Caco-2 (cell line): ENCODE results near the gene ZRANB1. TPM values are rescaled to one million over a fixed set of nuclear protein-coding genes. Genes with fewer than 3 reads are reported as not detected.

ENCODE experiments used
- BruUV-seq: library from RNA; stranded (reverse); fragments of 400-500 nt; replicated peaks from 2 replicates; lab custom pipeline; 2021; lab: Mats Ljungman, UMichigan
- CTCF ChIA-PET: fragments of 300-600 bp; sonication (Branson Sonifier 250); formaldehyde crosslinking; loops from one replicate; lab custom pipeline; 2022; ENCODE audit warnings: antibody characterized with exemption; lab: Charles Lee
- POLR2A ChIA-PET: fragments of 300-600 bp; sonication (Branson Sonifier 250); formaldehyde crosslinking; loops from one replicate; lab custom pipeline; 2022; ENCODE audit warnings: antibody characterized with exemption; lab: Charles Lee
- DNase-seq, 2 experiments: peaks; one replicate each; pipeline versions ENCODE4 v3.0.0 to v3.0.0-alpha.2; 2020 to 2022
- H3K27me3 ChIP-seq: replicated peaks from 2 replicates; pipeline ENCODE4 v1.6.0; 2011; ENCODE audit warnings: low read length; ENCODE audit not compliant: control insufficient read depth, insufficient read depth
- H3K36me3 ChIP-seq: 2 replicates; pipeline ENCODE4 v1.5.1; 2011; ENCODE audit warnings: low read length; ENCODE audit not compliant: control insufficient read depth, insufficient read depth
- H3K4me1 ChIP-seq: fragments of 250-450 bp; sonication (Bioruptor Pico); 2 replicates; pipeline ENCODE4 v1.5.1; 2020; ENCODE audit warnings: mild to moderate bottlenecking
- H3K4me3 ChIP-seq: 2 replicates; pipeline ENCODE4 v1.5.1; 2011; ENCODE audit warnings: low read depth, mild to moderate bottlenecking, control low read depth, low read length
- H3K9me3 ChIP-seq: fragments of 250-450 bp; sonication (Bioruptor Pico); 2 replicates; pipeline ENCODE4 v1.5.1; 2020; ENCODE audit warnings: mild to moderate bottlenecking, moderate library complexity
- H3K27ac Mint-ChIP-seq: one replicate; pipeline ENCODE4 v1.8.0; 2022; ENCODE audit warnings: mixed read lengths; ENCODE audit not compliant: unreplicated experiment
- H3K27me3 Mint-ChIP-seq: one replicate; pipeline ENCODE4 v1.8.0; 2022; ENCODE audit warnings: mixed read lengths; ENCODE audit not compliant: insufficient read depth, unreplicated experiment
- H3K36me3 Mint-ChIP-seq: one replicate; pipeline ENCODE4 v1.8.0; 2022; ENCODE audit warnings: mild to moderate bottlenecking, mixed read lengths; ENCODE audit not compliant: insufficient read depth, unreplicated experiment
- H3K4me1 Mint-ChIP-seq: one replicate; pipeline ENCODE4 v1.8.0; 2022; ENCODE audit warnings: low read depth, mixed read lengths; ENCODE audit not compliant: unreplicated experiment
- H3K4me3 Mint-ChIP-seq: one replicate; pipeline ENCODE4 v1.8.0; 2022; ENCODE audit warnings: mild to moderate bottlenecking, moderate library complexity, mixed read lengths; ENCODE audit not compliant: unreplicated experiment
- H3K9me3 Mint-ChIP-seq: one replicate; pipeline ENCODE4 v1.8.0; 2022; ENCODE audit warnings: mixed read lengths; ENCODE audit not compliant: unreplicated experiment
- intact Hi-C: fragments of 100-400 bp; cut with micrococcal nuclease; formaldehyde crosslinking; loops from one replicate; pipeline ENCODE4 v1.10.0; 2022; ENCODE audit not compliant: unreplicated experiment
- total RNA-seq: library from RNA; stranded (reverse); gene quantifications from 2 replicates; pipeline ENCODE4 v1.2.3, GENCODE V29; 2022
- TF ChIP-seq, protein P1 (sequence below), 2 experiments: fragments of 200-600 bp in 1 of 2; IDR thresholded peaks; 1 replicate in 1 of 2; 2 replicates in 1 of 2; pipeline versions ENCODE4 v1.5.1 to v1.8.0; 2011 to 2022; ENCODE audit warnings: antibody characterized with exemption in 1 of 2, control low read depth in 1 of 2, inconsistent platforms in 1 of 2, low read depth in 1 of 2, low read length in 1 of 2, mild to moderate bottlenecking in 1 of 2, moderate library complexity in 1 of 2; ENCODE audit not compliant: insufficient read depth in 1 of 2, severe bottlenecking in 1 of 2, unreplicated experiment in 1 of 2

Gene ZRANB1
- total RNA-seq, 1 experiment from 2014 or later, result 24.6 TPM

DNA sequence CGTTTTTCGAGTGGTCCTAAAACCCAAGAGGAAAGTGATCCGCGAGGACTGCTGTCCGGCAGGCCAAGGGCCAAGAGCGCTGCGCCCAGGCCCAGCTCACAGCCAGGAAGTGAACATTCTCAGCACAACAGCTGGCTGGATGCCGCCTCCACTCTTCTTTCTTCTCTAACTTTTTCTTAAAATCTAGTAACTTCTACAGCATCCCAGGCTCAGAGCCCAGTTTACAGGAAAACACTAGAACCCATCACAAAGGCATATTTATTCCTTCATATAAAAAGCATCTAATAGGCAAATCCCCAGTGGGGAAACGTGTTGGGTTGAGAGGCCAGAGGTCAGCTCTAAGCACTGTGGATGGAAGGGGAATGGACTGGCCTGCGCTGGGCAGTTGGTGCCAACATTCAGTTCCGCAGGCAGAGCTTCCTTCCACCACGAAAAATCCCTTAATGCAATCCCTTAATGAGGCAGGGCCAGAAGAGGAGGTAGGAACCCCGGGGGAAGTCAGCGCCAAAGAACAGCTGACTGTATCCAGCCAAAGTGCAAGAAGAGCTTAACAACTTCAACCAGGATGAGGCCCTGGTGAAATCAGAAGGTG, 74.8 kb downstream of the ZRANB1 start:
- Mint-ChIP-seq H3K27me3 (no peaks in the 10 kb centered on the region), H3K36me3 (peaks cover 65% of the 10 kb centered on the region), H3K9me3 (no peaks in the 10 kb centered on the region), H3K27ac (no peak overlapping the region), H3K4me1 (no peaks in the 10 kb centered on the region), H3K4me3 (no peak overlapping the region)
- no peak for DNase-seq
- Histone ChIP-seq H3K9me3 (no peaks in the 10 kb centered on the region), H3K27me3 (no peaks in the 10 kb centered on the region), H3K4me3 (no peak overlapping the region), H3K4me1 (no peaks in the 10 kb centered on the region), H3K36me3 (peaks cover 6% of the 10 kb centered on the region)
- POLR2A ChIA-PET, result no interaction called here
- CTCF ChIA-PET, result interaction anchor here (0.6 kb wide), 1 partner anchor 28 kb away, joined by 4 read pairs; no protein-coding TSS in a partner anchor
- intact Hi-C loops, result no loop called here
- no TSS peak for BruUV-seq
- TF ChIP-seq, protein P1, sequence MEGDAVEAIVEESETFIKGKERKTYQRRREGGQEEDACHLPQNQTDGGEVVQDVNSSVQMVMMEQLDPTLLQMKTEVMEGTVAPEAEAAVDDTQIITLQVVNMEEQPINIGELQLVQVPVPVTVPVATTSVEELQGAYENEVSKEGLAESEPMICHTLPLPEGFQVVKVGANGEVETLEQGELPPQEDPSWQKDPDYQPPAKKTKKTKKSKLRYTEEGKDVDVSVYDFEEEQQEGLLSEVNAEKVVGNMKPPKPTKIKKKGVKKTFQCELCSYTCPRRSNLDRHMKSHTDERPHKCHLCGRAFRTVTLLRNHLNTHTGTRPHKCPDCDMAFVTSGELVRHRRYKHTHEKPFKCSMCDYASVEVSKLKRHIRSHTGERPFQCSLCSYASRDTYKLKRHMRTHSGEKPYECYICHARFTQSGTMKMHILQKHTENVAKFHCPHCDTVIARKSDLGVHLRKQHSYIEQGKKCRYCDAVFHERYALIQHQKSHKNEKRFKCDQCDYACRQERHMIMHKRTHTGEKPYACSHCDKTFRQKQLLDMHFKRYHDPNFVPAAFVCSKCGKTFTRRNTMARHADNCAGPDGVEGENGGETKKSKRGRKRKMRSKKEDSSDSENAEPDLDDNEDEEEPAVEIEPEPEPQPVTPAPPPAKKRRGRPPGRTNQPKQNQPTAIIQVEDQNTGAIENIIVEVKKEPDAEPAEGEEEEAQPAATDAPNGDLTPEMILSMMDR (IDR thresholded peaks at IDR 0.05; ENCODE audit: insufficient read depth in 1 of 2, low read depth in 1 of 2, low read length in 1 of 2, severe bottlenecking in 1 of 2, unreplicated experiment in 1 of 2), result no peak

- H3K36me3 ChIP-seq, result peaks cover 11% of the 10 kb centered on the region
- CTCF ChIA-PET, result no interaction called here
Observed at GRCh38 chr10:125017547-125018298, 75.8 kb downstream of the ZRANB1 start.

DNA sequence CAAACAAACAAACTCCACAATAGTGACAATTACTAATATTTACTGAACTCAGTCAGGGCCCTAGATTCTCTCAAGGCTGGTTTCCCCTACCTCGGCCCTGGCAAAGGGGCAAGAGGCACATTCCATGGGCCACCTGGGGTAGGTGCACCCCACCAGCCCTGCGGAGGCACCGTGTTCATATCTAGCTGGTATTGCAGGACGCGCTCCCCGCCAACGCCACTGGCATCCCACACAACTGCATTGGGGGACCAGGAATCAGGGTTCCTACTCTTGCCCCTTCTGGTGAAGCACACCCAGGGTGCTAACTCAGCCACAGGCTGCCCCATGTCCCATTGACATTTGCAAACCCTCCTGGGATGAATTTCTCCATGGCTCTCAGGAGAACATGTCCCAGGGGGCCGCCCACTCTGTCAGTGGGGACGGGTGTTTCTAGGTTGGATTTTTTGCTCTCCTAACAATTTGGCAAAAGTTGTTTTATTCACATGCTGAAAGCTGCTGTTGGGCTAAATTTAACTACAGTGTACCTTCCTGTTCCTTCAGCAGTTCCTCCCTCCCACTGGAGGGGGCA, 76.7 kb downstream of the ZRANB1 start:
- H3K36me3 Mint-ChIP-seq, result peaks cover 71% of the 10 kb centered on the region
- peaks cover 11% of the 10 kb centered on the region for H3K36me3 ChIP-seq

More at GRCh38 chr10:125017547-125018298, 75.8 kb downstream of the ZRANB1 start:
- no peaks in the 10 kb centered on the region for H3K27me3 Mint-ChIP-seq
- POLR2A ChIA-PET, result no interaction called here
- TF ChIP-seq, protein P1 (IDR thresholded peaks at IDR 0.05; ENCODE audit: insufficient read depth in 1 of 2, low read depth in 1 of 2, low read length in 1 of 2, severe bottlenecking in 1 of 2, unreplicated experiment in 1 of 2), result no peak
- H3K4me1 ChIP-seq, result no peaks in the 10 kb centered on the region
- no peak overlapping the region for H3K4me3 Mint-ChIP-seq
- H3K36me3 Mint-ChIP-seq, result peaks cover 71% of the 10 kb centered on the region
- no peak for DNase-seq
- H3K4me3 ChIP-seq, result no peak overlapping the region
- no peaks in the 10 kb centered on the region for H3K4me1 Mint-ChIP-seq
- H3K9me3 ChIP-seq, result no peaks in the 10 kb centered on the region
- no peaks in the 10 kb centered on the region for H3K9me3 Mint-ChIP-seq
- no TSS peak for BruUV-seq
- H3K27me3 ChIP-seq, result no peaks in the 10 kb centered on the region
- no peak overlapping the region for H3K27ac Mint-ChIP-seq
- intact Hi-C loops, result no loop called here

More for the DNA sequence above, 76.7 kb downstream of the ZRANB1 start:
- no peaks in the 10 kb centered on the region for H3K27me3 Mint-ChIP-seq
- intact Hi-C loops, result no loop called here
- H3K27ac Mint-ChIP-seq, result no peak overlapping the region
- Histone ChIP-seq H3K4me1 (no peaks in the 10 kb centered on the region), H3K4me3 (no peak overlapping the region), H3K9me3 (no peaks in the 10 kb centered on the region), H3K27me3 (no peaks in the 10 kb centered on the region)
- no peak for DNase-seq
- TF ChIP-seq, protein P1 (IDR thresholded peaks at IDR 0.05; ENCODE audit: insufficient read depth in 1 of 2, low read depth in 1 of 2, low read length in 1 of 2, severe bottlenecking in 1 of 2, unreplicated experiment in 1 of 2), result no peak
- no peaks in the 10 kb centered on the region for H3K9me3 Mint-ChIP-seq
- H3K4me3 Mint-ChIP-seq, result no peak overlapping the region
- no TSS peak for BruUV-seq
- no peaks in the 10 kb centered on the region for H3K4me1 Mint-ChIP-seq
- ChIA-PET CTCF (no interaction called here), POLR2A (no interaction called here)
